GM19351 (cell line): ENCODE data around the gene ZBTB43.
"Not testable (repeated sequence)": the region's sequence is repeated elsewhere in the genome, so short reads cannot be mapped to it uniquely, and the experiment has no call there.

Experiments
- ATAC-seq: cut with Tn5 transposase; IDR thresholded peaks from one replicate; pipeline ENCODE4 v1.9.1; 2021; ENCODE audit warnings: mild to moderate bottlenecking, moderate library complexity; ENCODE audit not compliant: unreplicated experiment

ZBTB43 gene

GRCh38 chr9:126790561-126790960, 14.3 kb upstream of the ZBTB43 start:
- no peak for ATAC-seq

- ATAC-seq: no peak
Observed at GRCh38 chr9:126791406-126792230, 13.2 kb upstream of the ZBTB43 start.

GRCh38 chr9:126793686-126794417, 11.0 kb upstream of the ZBTB43 start:
- no peak for ATAC-seq

- ATAC-seq: no peak
Observed at GRCh38 chr9:126794441-126794840, 10.4 kb upstream of the ZBTB43 start.

GRCh38 chr9:126796758-126797157, 8.1 kb upstream of the ZBTB43 start:
- ATAC-seq: no peak

- ATAC-seq: no peak
Observed at GRCh38 chr9:126797903-126798302, 6.9 kb upstream of the ZBTB43 start.

- no peak for ATAC-seq
Observed at GRCh38 chr9:126799034-126799433, 5.8 kb upstream of the ZBTB43 start.

- no peak for ATAC-seq
Observed at GRCh38 chr9:126802318-126803059, 2.4 kb upstream of the ZBTB43 start.

- ATAC-seq: no peak
Observed at GRCh38 chr9:126804198-126804695, 593 bp upstream of the ZBTB43 start.

GRCh38 chr9:126805554-126806262, 868 bp downstream of the ZBTB43 start:
- ATAC-seq: peak; percentile 76

- no peak for ATAC-seq
Observed at GRCh38 chr9:126806336-126806735, 1.5 kb downstream of the ZBTB43 start.

- no peak for ATAC-seq
Observed at GRCh38 chr9:126809068-126809467, 4.2 kb downstream of the ZBTB43 start.

GRCh38 chr9:126810221-126810620, 5.4 kb downstream of the ZBTB43 start:
- not testable (repeated sequence) for ATAC-seq

GRCh38 chr9:126813072-126813471, 8.2 kb downstream of the ZBTB43 start:
- ATAC-seq: no peak

GRCh38 chr9:126814091-126814490, 9.3 kb downstream of the ZBTB43 start:
- ATAC-seq: no peak

- not testable (repeated sequence) for ATAC-seq
Observed at GRCh38 chr9:126817615-126818014, 12.8 kb downstream of the ZBTB43 start.

GRCh38 chr9:126818482-126818881, 13.6 kb downstream of the ZBTB43 start:
- no peak for ATAC-seq

GRCh38 chr9:126819482-126819881, 14.6 kb downstream of the ZBTB43 start:
- ATAC-seq: no peak

- ATAC-seq: no peak
Observed at GRCh38 chr9:126822278-126822677, 17.4 kb downstream of the ZBTB43 start.

- ATAC-seq: no peak
Observed at GRCh38 chr9:126822873-126823272, 18.0 kb downstream of the ZBTB43 start.

GRCh38 chr9:126824052-126824451, 19.2 kb downstream of the ZBTB43 start:
- ATAC-seq: not testable (repeated sequence)
